OCI-LY3 (cell line): ENCODE results near the gene NINJ1.

Source experiments
- H2AFZ ChIP-seq: fragments of 200-600, 300-600 bp; shearing (Covaris generic); 2 replicates; pipeline ENCODE4 v1.6.0; 2014; ENCODE audit warnings: antibody characterized with exemption, low read depth, low read length
- H3K27ac ChIP-seq: fragments of 200-600, 300-600 bp; sonication (generic); 2 replicates; pipeline ENCODE4 v1.5.1; 2014; ENCODE audit warnings: mild to moderate bottlenecking, low read length, moderate library complexity, mixed read lengths
- H3K27me3 ChIP-seq: fragments of 200-600, 300-600 bp; sonication (generic); 2 replicates; pipeline ENCODE4 v1.6.1; 2014; ENCODE audit warnings: low read depth, low read length, mixed read lengths
- H3K36me3 ChIP-seq: fragments of 200-600, 300-600 bp; sonication (generic); replicated peaks from 2 replicates; pipeline ENCODE3; 2014; ENCODE audit warnings: low read depth, low read length, mixed read lengths
- H3K4me1 ChIP-seq: fragments of 300-600, 200-600 bp; sonication (generic); 2 replicates; pipeline ENCODE4 v1.6.1; 2014; ENCODE audit warnings: low read length, mixed read lengths
- H3K4me2 ChIP-seq: fragments of 200-600, 300-600 bp; sonication (generic); 2 replicates; pipeline ENCODE4 v1.6.1; 2014; ENCODE audit warnings: low read length, mixed read lengths
- H3K4me3 ChIP-seq: fragments of 300-600, 200-600 bp; sonication (generic); 2 replicates; pipeline ENCODE4 v1.5.1; 2014; ENCODE audit warnings: antibody characterized with exemption, mild to moderate bottlenecking, low read length, moderate library complexity
- H3K79me2 ChIP-seq: fragments of 300-600, 200-600 bp; shearing (Covaris generic); 2 replicates; pipeline ENCODE4 v1.6.1; 2014; ENCODE audit warnings: mild to moderate bottlenecking, low read length, mixed read lengths
- H3K9ac ChIP-seq: fragments of 300-600, 200-600 bp; shearing (Covaris generic); 2 replicates; pipeline ENCODE4 v1.6.0; 2014; ENCODE audit warnings: mild to moderate bottlenecking, low read length, moderate library complexity
- H3K9me3 ChIP-seq: fragments of 200-600, 300-600 bp; shearing (Covaris generic); 2 replicates; pipeline ENCODE4 v1.6.1; 2014; ENCODE audit warnings: low read length, mixed read lengths; ENCODE audit not compliant: insufficient read depth
- H4K20me1 ChIP-seq: fragments of 200-600, 300-600 bp; sonication (generic); 2 replicates; pipeline ENCODE4 v1.6.1; 2016; ENCODE audit warnings: low read length, mixed read lengths; ENCODE audit not compliant: insufficient read depth
- CTCF ChIP-seq: fragments of 200-600, 300-600 bp; sonication (generic); IDR thresholded peaks from 2 replicates; pipeline ENCODE4 v1.5.1; 2014; ENCODE audit warnings: antibody characterized with exemption, low read length, low read depth
- EZH2phosphoT487 ChIP-seq: fragments of 200-600 bp; shearing (Covaris generic); IDR thresholded peaks from 2 replicates; pipeline ENCODE4 v1.6.1; 2018; ENCODE audit warnings: antibody characterized with exemption, mixed run types, low read depth

The NINJ1 gene

GRCh38 chr9:93100276-93100636 lies 33.8 kb downstream of the NINJ1 start:
- Histone ChIP-seq H3K9me3 (peaks cover 4% of the 10 kb centered on the region; the same call in 1 of the 2 replicates), H3K4me2 (no peak overlapping the region), H4K20me1 (no peaks in the 10 kb centered on the region), H3K27me3 (no peaks in the 10 kb centered on the region), H3K79me2 (peaks cover 7% of the 10 kb centered on the region; the same call in 1 of the 2 replicates), H3K4me1 (peaks cover 10% of the 10 kb centered on the region), H3K9ac (no peak overlapping the region), H3K36me3 (peaks cover 6% of the 10 kb centered on the region), H3K27ac (no peak overlapping the region), H3K4me3 (no peak overlapping the region), H2AFZ (no peak overlapping the region)
- no peak for TF ChIP-seq CTCF
- TF ChIP-seq EZH2phosphoT487: no peak

- Histone ChIP-seq H3K4me2 (no peak overlapping the region), H3K27ac (no peak overlapping the region)
These were observed 34.3 kb downstream of the NINJ1 start for GRCh38 chr9:93099551-93100275.

GRCh38 chr9:93098236-93098946 lies 35.7 kb downstream of the NINJ1 start:
- H3K36me3 ChIP-seq: no peaks in the 10 kb centered on the region
- no peaks in the 10 kb centered on the region for H3K27me3 ChIP-seq
- H3K4me1 ChIP-seq: peaks cover 28% of the 10 kb centered on the region
- no peak overlapping the region for H3K4me3 ChIP-seq
- no peak overlapping the region for H3K27ac ChIP-seq
- H3K9ac ChIP-seq: no peak overlapping the region
- no peaks in the 10 kb centered on the region for H4K20me1 ChIP-seq
- H3K9me3 ChIP-seq: no peaks in the 10 kb centered on the region
- no peak overlapping the region for H3K4me2 ChIP-seq
- peaks cover 7% of the 10 kb centered on the region; the same call in 1 of the 2 replicates for H3K79me2 ChIP-seq
- H2AFZ ChIP-seq: no peak overlapping the region
- TF ChIP-seq EZH2phosphoT487 (no peak), CTCF (no peak)

More at GRCh38 chr9:93099551-93100275, 34.3 kb downstream of the NINJ1 start:
- H3K9me3 ChIP-seq: peaks cover 4% of the 10 kb centered on the region; the same call in 1 of the 2 replicates
- H3K36me3 ChIP-seq: peaks cover 6% of the 10 kb centered on the region
- H3K4me3 ChIP-seq: no peak overlapping the region
- H4K20me1 ChIP-seq: no peaks in the 10 kb centered on the region
- no peaks in the 10 kb centered on the region for H3K27me3 ChIP-seq
- H3K4me1 ChIP-seq: peaks cover 15% of the 10 kb centered on the region
- no peak overlapping the region for H3K9ac ChIP-seq
- no peak overlapping the region for H2AFZ ChIP-seq
- TF ChIP-seq EZH2phosphoT487 (no peak), CTCF (no peak)
- H3K79me2 ChIP-seq: peaks cover 7% of the 10 kb centered on the region; the same call in 1 of the 2 replicates

GRCh38 chr9:93097511-93098201 lies 36.4 kb downstream of the NINJ1 start:
- no peaks in the 10 kb centered on the region for H4K20me1 ChIP-seq
- no peak overlapping the region for H2AFZ ChIP-seq
- H3K27ac ChIP-seq: no peak overlapping the region
- no peak overlapping the region for H3K9ac ChIP-seq
- no peaks in the 10 kb centered on the region for H3K36me3 ChIP-seq
- peaks cover 35% of the 10 kb centered on the region for H3K4me1 ChIP-seq
- no peaks in the 10 kb centered on the region for H3K27me3 ChIP-seq
- H3K4me3 ChIP-seq: peak overlapping the region; percentile 99; the same call in 1 of the 2 replicates
- H3K9me3 ChIP-seq: no peaks in the 10 kb centered on the region
- peak overlapping the region; percentile 88 for H3K4me2 ChIP-seq
- H3K79me2 ChIP-seq: peaks cover 7% of the 10 kb centered on the region; the same call in 1 of the 2 replicates
- TF ChIP-seq EZH2phosphoT487: no peak
- TF ChIP-seq CTCF: no peak
